ENCODE data around the gene NCAN.

The NCAN gene

GRCh38 chr19:19211499-19212420 is at the start of gene NCAN:
NCAN (plus strand) TSS chr19:19211958; CDS start chr19:19216954, 4,996 bp downstream.
- no peak for DNase-seq (ENCODE audit: low read depth in 2 of 2)
- no peak for TF ChIP-seq CTCF (IDR thresholded peaks at IDR 0.05; ENCODE audit: low read depth, low read length)
- no peak within 1 kb of the TSS for H3K4me3 ChIP-seq (replicated peaks in 1 of 2; ENCODE audit: low read depth in 2 of 2, low read length in 2 of 2)

- H3K4me3 ChIP-seq (replicated peaks in 1 of 2; ENCODE audit: low read depth in 2 of 2, low read length in 2 of 2): no peak overlapping the region
- TF ChIP-seq CTCF (IDR thresholded peaks at IDR 0.05; ENCODE audit: low read depth, low read length): no peak
- no peak for DNase-seq (ENCODE audit: low read depth in 2 of 2)
These were observed 49.3 kb upstream of the NCAN start for GRCh38 chr19:19162495-19162894.

- no peak for DNase-seq (ENCODE audit: low read depth in 2 of 2)
- H3K4me3 ChIP-seq (replicated peaks in 1 of 2; ENCODE audit: low read depth in 2 of 2, low read length in 2 of 2): no peak overlapping the region
- TF ChIP-seq CTCF (IDR thresholded peaks at IDR 0.05; ENCODE audit: low read depth, low read length): no peak
These were observed 46.4 kb upstream of the NCAN start for GRCh38 chr19:19165396-19165795.

GRCh38 chr19:19167612-19168011 is 44.1 kb upstream of the NCAN start:
- no peak for TF ChIP-seq CTCF (IDR thresholded peaks at IDR 0.05; ENCODE audit: low read depth, low read length)
- DNase-seq (ENCODE audit: low read depth in 2 of 2): no peak
- H3K4me3 ChIP-seq (replicated peaks in 1 of 2; ENCODE audit: low read depth in 2 of 2, low read length in 2 of 2): no peak overlapping the region

- no peak for DNase-seq (ENCODE audit: low read depth in 2 of 2)
- no peak for TF ChIP-seq CTCF (IDR thresholded peaks at IDR 0.05; ENCODE audit: low read depth, low read length)
- no peak overlapping the region for H3K4me3 ChIP-seq (replicated peaks in 1 of 2; ENCODE audit: low read depth in 2 of 2, low read length in 2 of 2)
These were observed 42.3 kb upstream of the NCAN start for GRCh38 chr19:19169236-19170052.

- DNase-seq (ENCODE audit: low read depth in 2 of 2): peak; percentile 58 to 64
- peak within 1 kb of the TSS in 1 of 2 donors; percentile 21 for H3K4me3 ChIP-seq (replicated peaks in 1 of 2; ENCODE audit: low read depth in 2 of 2, low read length in 2 of 2)
- no peak for TF ChIP-seq CTCF (IDR thresholded peaks at IDR 0.05; ENCODE audit: low read depth, low read length)
These were observed 41.5 kb upstream of the NCAN start, which contains the start of gene MEF2B for GRCh38 chr19:19170053-19170872. MEF2B (minus strand) TSS chr19:19170263; CDS start chr19:19150735, 19,528 bp downstream.

Measured in cardiac fibroblast (primary cell).